ENCODE data around the gene GATAD2A.

- TF ChIP-seq CTCF (optimal IDR thresholded peaks at IDR 0.05 in 1 of 3, IDR thresholded peaks at IDR 0.05 in 1 of 3, conservative IDR thresholded peaks at IDR 0.05 in 1 of 3; ENCODE audit: extremely low read depth in 1 of 3, insufficient read depth in 2 of 3, low read length in 3 of 3), result no peak
- TF ChIP-seq EZH2 (IDR thresholded peaks at IDR 0.05; ENCODE audit: low read length), result no peak
Measured at GRCh38 chr19:19541616-19542015, 136.1 kb downstream of the GATAD2A start.
